GM18907 (cell line): ENCODE data around the gene UGGT2.
"Not testable (repeated sequence)": the region's sequence is repeated elsewhere in the genome, so short reads cannot be mapped to it uniquely, and the experiment has no call there.

ENCODE experiments used
- ATAC-seq: cut with Tn5 transposase; IDR thresholded peaks from one replicate; pipeline ENCODE4 v1.9.1; 2021; ENCODE audit warnings: mild to moderate bottlenecking, moderate library complexity; ENCODE audit not compliant: unreplicated experiment

Gene UGGT2

GRCh38 chr13:96052656-96053002 is 572 bp downstream of the UGGT2 start:
- ATAC-seq = peak; percentile 68

GRCh38 chr13:96051946-96052345 is 1.3 kb downstream of the UGGT2 start:
- not testable (repeated sequence) for ATAC-seq

- ATAC-seq = not testable (repeated sequence)
These were observed 1.7 kb downstream of the UGGT2 start for GRCh38 chr13:96051491-96051890.

- ATAC-seq = not testable (repeated sequence)
These were observed 2.2 kb downstream of the UGGT2 start for GRCh38 chr13:96050955-96051354.

- ATAC-seq = not testable (repeated sequence)
These were observed 6.6 kb downstream of the UGGT2 start for GRCh38 chr13:96046449-96047126.

- ATAC-seq = no peak
These were observed 9.0 kb downstream of the UGGT2 start for GRCh38 chr13:96044238-96044637.

GRCh38 chr13:96041326-96042110 is 11.7 kb downstream of the UGGT2 start:
- ATAC-seq = no peak

GRCh38 chr13:96036515-96036914 is 16.7 kb downstream of the UGGT2 start:
- ATAC-seq = no peak

GRCh38 chr13:96034662-96035061 is 18.5 kb downstream of the UGGT2 start:
- no peak for ATAC-seq

GRCh38 chr13:96033220-96034015 is 19.8 kb downstream of the UGGT2 start:
- no peak for ATAC-seq

- ATAC-seq = no peak
These were observed 20.5 kb downstream of the UGGT2 start for GRCh38 chr13:96032717-96033116.

- no peak for ATAC-seq
These were observed 24.2 kb downstream of the UGGT2 start for GRCh38 chr13:96029002-96029401.

- no peak for ATAC-seq
These were observed 25.7 kb downstream of the UGGT2 start for GRCh38 chr13:96027496-96027895.

- ATAC-seq = no peak
These were observed 27.9 kb downstream of the UGGT2 start for GRCh38 chr13:96025283-96025682.

GRCh38 chr13:96020931-96021330 is 32.3 kb downstream of the UGGT2 start:
- ATAC-seq = no peak

GRCh38 chr13:96020155-96020575 is 33.0 kb downstream of the UGGT2 start:
- peak; percentile 94 for ATAC-seq

GRCh38 chr13:96018135-96018534 is 35.1 kb downstream of the UGGT2 start:
- ATAC-seq = no peak

- ATAC-seq = no peak
These were observed 41.8 kb downstream of the UGGT2 start for GRCh38 chr13:96011291-96011872.

- ATAC-seq = no peak
These were observed 49.9 kb downstream of the UGGT2 start for GRCh38 chr13:96003304-96003703.

- ATAC-seq = no peak
These were observed 50.7 kb downstream of the UGGT2 start for GRCh38 chr13:96002322-96003131.
